Loucy (cell line): ENCODE measurements around the gene SEMA3A.

ENCODE experiments used
- H2AFZ ChIP-seq: fragments of 200-600 bp; sonication (generic); 2 replicates; pipeline ENCODE4 v1.6.0; 2016; ENCODE audit warnings: antibody characterized with exemption, mild to moderate bottlenecking, low read length, moderate library complexity
- H3F3A ChIP-seq: fragments of 200-600 bp; 2 replicates; pipeline ENCODE4 v1.6.0; 2016; ENCODE audit warnings: antibody characterized with exemption, low read depth, mild to moderate bottlenecking
- H3K27me3 ChIP-seq: fragments of 200-600 bp; sonication (generic); 2 replicates; pipeline ENCODE4 v1.6.1; 2014; ENCODE audit warnings: low read length, mild to moderate bottlenecking; ENCODE audit not compliant: insufficient read depth, poor library complexity, severe bottlenecking
- H3K36me3 ChIP-seq: fragments of 200-600 bp; sonication (generic); 2 replicates; pipeline ENCODE4 v1.6.1; 2016; ENCODE audit warnings: low read length; ENCODE audit not compliant: insufficient read depth
- H3K4me1 ChIP-seq: fragments of 200-600 bp; sonication (generic); 2 replicates; pipeline ENCODE4 v1.5.1; 2014; ENCODE audit warnings: low read length, mild to moderate bottlenecking; ENCODE audit not compliant: insufficient read depth, poor library complexity, severe bottlenecking
- H3K4me2 ChIP-seq: fragments of 200-600 bp; sonication (generic); 2 replicates; pipeline ENCODE4 v1.6.0; 2014; ENCODE audit warnings: antibody characterized with exemption, low read length, low read depth, mild to moderate bottlenecking; ENCODE audit not compliant: poor library complexity, severe bottlenecking
- H3K4me3 ChIP-seq: fragments of 200-600 bp; sonication (generic); 2 replicates; pipeline ENCODE4 v1.5.1; 2014; ENCODE audit warnings: low read length, mild to moderate bottlenecking, mixed read lengths; ENCODE audit not compliant: poor library complexity, severe bottlenecking
- H3K79me2 ChIP-seq: fragments of 200-600 bp; sonication (generic); 2 replicates; pipeline ENCODE4 v1.6.1; 2014; ENCODE audit warnings: low read length; ENCODE audit not compliant: insufficient read depth
- H3K9ac ChIP-seq: fragments of 200-600 bp; sonication (generic); 2 replicates; pipeline ENCODE4 v1.6.0; 2014; ENCODE audit warnings: mild to moderate bottlenecking, low read depth, low read length, moderate library complexity; ENCODE audit not compliant: poor library complexity, severe bottlenecking
- H3K9me2 ChIP-seq: fragments of 200-600 bp; sonication (generic); replicated peaks from 2 replicates; pipeline ENCODE4 v1.6.1; 2016; ENCODE audit warnings: low read depth, low read length, mixed read lengths
- H3K9me3 ChIP-seq: fragments of 200-600 bp; sonication (generic); 2 replicates; pipeline ENCODE4 v1.6.1; 2014; ENCODE audit warnings: mild to moderate bottlenecking, antibody characterized with exemption, low read length, low read depth; ENCODE audit not compliant: insufficient read depth
- H4K20me1 ChIP-seq: fragments of 200-600 bp; sonication (generic); 2 replicates; pipeline ENCODE4 v1.6.0; 2014; ENCODE audit warnings: antibody characterized with exemption, low read length, mild to moderate bottlenecking; ENCODE audit not compliant: insufficient read depth, poor library complexity, severe bottlenecking
- EZH2phosphoT487 ChIP-seq: fragments of 200-600 bp; IDR thresholded peaks from 2 replicates; pipeline ENCODE4 v1.6.1; 2018; ENCODE audit warnings: antibody characterized with exemption, mild to moderate bottlenecking, moderate library complexity, borderline replicate concordance
- TF ChIP-seq, protein P1 (sequence below): fragments of 200-600 bp; sonication (generic); conservative IDR thresholded peaks from 2 replicates; pipeline ENCODE4 v1.5.1; 2014; ENCODE audit warnings: mild to moderate bottlenecking, antibody characterized with exemption, low read length

The SEMA3A gene

DNA sequence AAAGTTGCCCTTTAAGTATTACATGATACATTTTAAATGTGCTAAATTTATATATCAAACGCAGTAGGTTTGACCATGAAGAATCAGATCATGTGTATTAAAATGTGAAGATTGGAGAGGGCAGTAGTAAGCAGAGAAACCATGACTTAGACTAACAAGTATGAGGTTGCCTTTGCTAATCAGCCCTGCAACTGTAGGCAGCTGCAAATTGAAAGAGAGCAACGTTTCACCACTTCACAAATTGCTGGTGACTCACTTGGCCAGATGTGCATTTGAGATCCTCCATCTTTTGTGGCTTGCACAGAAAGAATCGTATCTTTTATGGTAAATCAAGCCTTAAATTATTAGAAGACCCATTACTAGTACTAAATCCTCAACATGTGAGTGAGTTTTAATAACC, 10.1 kb upstream of the SEMA3A start:
- TF ChIP-seq EZH2phosphoT487, result no peak
- TF ChIP-seq, protein P1, sequence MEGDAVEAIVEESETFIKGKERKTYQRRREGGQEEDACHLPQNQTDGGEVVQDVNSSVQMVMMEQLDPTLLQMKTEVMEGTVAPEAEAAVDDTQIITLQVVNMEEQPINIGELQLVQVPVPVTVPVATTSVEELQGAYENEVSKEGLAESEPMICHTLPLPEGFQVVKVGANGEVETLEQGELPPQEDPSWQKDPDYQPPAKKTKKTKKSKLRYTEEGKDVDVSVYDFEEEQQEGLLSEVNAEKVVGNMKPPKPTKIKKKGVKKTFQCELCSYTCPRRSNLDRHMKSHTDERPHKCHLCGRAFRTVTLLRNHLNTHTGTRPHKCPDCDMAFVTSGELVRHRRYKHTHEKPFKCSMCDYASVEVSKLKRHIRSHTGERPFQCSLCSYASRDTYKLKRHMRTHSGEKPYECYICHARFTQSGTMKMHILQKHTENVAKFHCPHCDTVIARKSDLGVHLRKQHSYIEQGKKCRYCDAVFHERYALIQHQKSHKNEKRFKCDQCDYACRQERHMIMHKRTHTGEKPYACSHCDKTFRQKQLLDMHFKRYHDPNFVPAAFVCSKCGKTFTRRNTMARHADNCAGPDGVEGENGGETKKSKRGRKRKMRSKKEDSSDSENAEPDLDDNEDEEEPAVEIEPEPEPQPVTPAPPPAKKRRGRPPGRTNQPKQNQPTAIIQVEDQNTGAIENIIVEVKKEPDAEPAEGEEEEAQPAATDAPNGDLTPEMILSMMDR, result no peak

DNA sequence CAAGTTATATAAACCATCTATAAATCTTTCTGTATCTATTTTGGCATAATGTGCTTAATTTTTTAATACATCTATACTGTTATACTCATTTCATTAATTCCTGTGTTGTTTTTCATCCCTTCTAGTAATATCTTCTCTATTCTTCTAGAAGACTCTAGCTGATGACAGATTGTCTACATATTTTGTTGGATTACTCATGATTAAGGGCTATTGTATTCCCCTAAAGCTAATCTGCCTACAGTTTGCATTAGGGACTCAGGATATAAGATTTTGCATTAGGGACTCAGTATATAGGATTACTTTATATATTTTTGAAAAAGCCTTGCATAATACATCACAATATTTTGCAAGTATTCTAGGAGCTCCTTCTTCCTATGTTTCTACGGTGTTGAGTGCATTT, 8.3 kb upstream of the SEMA3A start:
- no peaks in the 10 kb centered on the region for H3K79me2 ChIP-seq
- H3F3A ChIP-seq, result no peaks in the 10 kb centered on the region
- H3K4me1 ChIP-seq, result no peaks in the 10 kb centered on the region
- no peak overlapping the region for H3K9ac ChIP-seq
- H4K20me1 ChIP-seq, result no peaks in the 10 kb centered on the region
- no peak overlapping the region for H3K4me3 ChIP-seq
- TF ChIP-seq, protein P1, result no peak
- TF ChIP-seq EZH2phosphoT487, result no peak
- H3K36me3 ChIP-seq, result no peaks in the 10 kb centered on the region
- no peak overlapping the region for H2AFZ ChIP-seq
- H3K9me2 ChIP-seq, result no peaks in the 10 kb centered on the region
- H3K27me3 ChIP-seq, result no peaks in the 10 kb centered on the region
- H3K9me3 ChIP-seq, result no peaks in the 10 kb centered on the region
- H3K4me2 ChIP-seq, result no peak overlapping the region

More for the DNA sequence above, 10.1 kb upstream of the SEMA3A start:
- no peaks in the 10 kb centered on the region for H4K20me1 ChIP-seq
- no peaks in the 10 kb centered on the region for H3K36me3 ChIP-seq
- no peaks in the 10 kb centered on the region for H3K27me3 ChIP-seq
- H3K4me2 ChIP-seq, result no peak overlapping the region
- no peaks in the 10 kb centered on the region for H3F3A ChIP-seq
- no peaks in the 10 kb centered on the region for H3K4me1 ChIP-seq
- no peaks in the 10 kb centered on the region for H3K9me3 ChIP-seq
- no peak overlapping the region for H3K4me3 ChIP-seq
- H3K9me2 ChIP-seq, result no peaks in the 10 kb centered on the region
- H2AFZ ChIP-seq, result no peak overlapping the region
- no peaks in the 10 kb centered on the region for H3K79me2 ChIP-seq
- H3K9ac ChIP-seq, result no peak overlapping the region

DNA sequence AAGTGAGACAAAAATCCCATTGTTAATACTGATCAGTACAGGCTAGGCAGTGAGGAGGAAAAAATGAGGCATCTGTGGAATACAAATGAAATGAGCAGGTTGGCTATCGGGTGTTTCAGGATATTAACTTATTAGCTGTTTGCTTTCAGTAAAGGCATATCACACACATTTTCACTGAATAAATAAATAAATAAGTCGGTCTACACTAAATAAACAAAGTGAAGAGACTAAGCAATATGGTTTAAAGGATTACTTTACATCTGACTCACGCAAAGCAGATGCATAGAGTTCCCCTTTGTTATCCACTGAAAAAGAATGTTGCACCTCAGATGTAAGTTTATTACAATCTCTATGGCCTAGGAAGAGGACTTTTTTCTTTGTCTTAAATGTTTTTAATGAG, 6.3 kb upstream of the SEMA3A start:
- Histone ChIP-seq H4K20me1 (no peaks in the 10 kb centered on the region), H3K9me2 (no peaks in the 10 kb centered on the region), H3K4me2 (no peak overlapping the region), H3K4me3 (no peak overlapping the region), H3F3A (no peaks in the 10 kb centered on the region), H3K4me1 (no peaks in the 10 kb centered on the region), H3K9me3 (no peaks in the 10 kb centered on the region), H3K27me3 (no peaks in the 10 kb centered on the region), H3K36me3 (no peaks in the 10 kb centered on the region), H3K79me2 (no peaks in the 10 kb centered on the region), H2AFZ (no peak overlapping the region), H3K9ac (no peak overlapping the region)
- TF ChIP-seq, protein P1, result no peak
- TF ChIP-seq EZH2phosphoT487, result no peak
